NCI-H524 (cell line): Measurements from ENCODE around the gene DAO.
"Not testable (repeated sequence)": the region's sequence is repeated elsewhere in the genome, so short reads cannot be mapped to it uniquely, and the experiment has no call there.

Experiments used
- DNase-seq, 2 experiments: peaks; one replicate each; lab custom pipeline; 2025; lab: John Stamatoyannopoulos, UW

DAO gene

GRCh38 chr12:108879615-108880254 lies at the start of gene DAO:
Gene DAO, plus strand, starts transcription at chr12:108880092. Its CDS starts 4,915 bp downstream, at chr12:108885007.
- DNase-seq: no peak

- no peak for DNase-seq
Observed at GRCh38 chr12:108831309-108831991, 48.4 kb upstream of the DAO start.

- DNase-seq: no peak
Observed at GRCh38 chr12:108832208-108832607, 47.7 kb upstream of the DAO start.

GRCh38 chr12:108832730-108833354 lies 47.0 kb upstream of the DAO start:
- no peak for DNase-seq

- no peak for DNase-seq
Observed at GRCh38 chr12:108833355-108833733, 46.5 kb upstream of the DAO start.

- no peak for DNase-seq
Observed at GRCh38 chr12:108833757-108834472, 46.0 kb upstream of the DAO start.

GRCh38 chr12:108835860-108836634 lies 43.8 kb upstream of the DAO start:
- DNase-seq: peak in 1 of 2 experiments; percentile 21

GRCh38 chr12:108837239-108837638 lies 42.7 kb upstream of the DAO start:
- no peak for DNase-seq

- no peak for DNase-seq
Observed at GRCh38 chr12:108837680-108838079, 42.2 kb upstream of the DAO start.

GRCh38 chr12:108838194-108839017 lies 41.5 kb upstream of the DAO start:
- DNase-seq: no peak

GRCh38 chr12:108839018-108839889 lies 40.6 kb upstream of the DAO start:
- DNase-seq: no peak

GRCh38 chr12:108839890-108840230 lies 40.0 kb upstream of the DAO start:
- no peak for DNase-seq

GRCh38 chr12:108840605-108841332 lies 39.1 kb upstream of the DAO start:
- DNase-seq: peak in 1 of 2 experiments; percentile 71

- not testable (repeated sequence) for DNase-seq
Observed at GRCh38 chr12:108841825-108842224, 38.1 kb upstream of the DAO start.

- DNase-seq: no peak
Observed at GRCh38 chr12:108842361-108842760, 37.5 kb upstream of the DAO start.

- no peak for DNase-seq
Observed at GRCh38 chr12:108843187-108843586, 36.7 kb upstream of the DAO start.

GRCh38 chr12:108845696-108846095 lies 34.2 kb upstream of the DAO start:
- peak in 1 of 2 experiments; percentile 47 for DNase-seq

- peak; percentile 92 to 96 for DNase-seq
Observed at GRCh38 chr12:108846290-108846701, 33.6 kb upstream of the DAO start.

- DNase-seq: no peak
Observed at GRCh38 chr12:108847705-108848104, 32.2 kb upstream of the DAO start.
